T-helper 2 cell (primary cell): ENCODE data around the gene GPLD1.
"Not testable (repeated sequence)": the region's sequence is repeated elsewhere in the genome, so short reads cannot be mapped to it uniquely, and the experiment has no call there.

ENCODE experiments used
- DNase-seq, 5 experiments: peaks; one replicate each; pipeline versions ENCODE4 v3.0.0 to v3.0.0-alpha.2; 2012 to 2022

The GPLD1 gene

GRCh38 chr6:24412294-24412693 is 77.1 kb downstream of the GPLD1 start:
- DNase-seq, result peak in 1 of 5 experiments; percentile 20

GRCh38 chr6:24410622-24411021 is 78.8 kb downstream of the GPLD1 start:
- DNase-seq, result no peak

DNA sequence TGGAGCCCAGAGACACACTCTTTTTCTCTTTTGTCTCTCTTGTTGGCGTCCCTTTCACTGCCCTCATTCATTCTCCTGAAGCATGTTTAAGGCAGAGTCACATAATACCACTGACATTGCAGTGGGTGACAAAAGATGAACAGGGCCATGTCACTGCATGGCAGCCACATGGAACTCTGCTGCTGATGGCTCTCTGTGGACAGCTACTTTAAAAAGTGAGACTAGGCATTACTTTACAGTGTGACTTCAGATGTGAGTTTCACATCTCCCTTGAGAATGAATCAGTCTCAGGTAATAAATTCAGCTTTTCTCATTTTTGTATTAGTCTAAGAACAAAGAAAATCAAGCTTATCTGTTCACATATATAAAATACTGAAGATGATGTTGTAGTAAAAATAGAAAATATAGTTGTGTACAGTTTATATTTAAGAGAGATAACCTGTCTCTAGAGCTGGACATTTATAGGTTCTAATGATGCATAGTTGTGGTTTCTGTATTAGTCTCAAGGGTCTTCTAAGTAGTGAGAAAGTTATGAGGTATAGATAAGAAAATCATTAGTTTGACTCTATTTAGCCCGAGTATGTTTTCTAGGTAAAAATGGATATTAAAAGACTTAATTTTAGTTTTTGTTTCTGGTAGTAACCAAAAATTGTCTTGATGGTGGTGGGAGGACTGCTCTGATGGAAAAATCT is 80.5 kb downstream of the GPLD1 start:
- DNase-seq, result no peak

DNA sequence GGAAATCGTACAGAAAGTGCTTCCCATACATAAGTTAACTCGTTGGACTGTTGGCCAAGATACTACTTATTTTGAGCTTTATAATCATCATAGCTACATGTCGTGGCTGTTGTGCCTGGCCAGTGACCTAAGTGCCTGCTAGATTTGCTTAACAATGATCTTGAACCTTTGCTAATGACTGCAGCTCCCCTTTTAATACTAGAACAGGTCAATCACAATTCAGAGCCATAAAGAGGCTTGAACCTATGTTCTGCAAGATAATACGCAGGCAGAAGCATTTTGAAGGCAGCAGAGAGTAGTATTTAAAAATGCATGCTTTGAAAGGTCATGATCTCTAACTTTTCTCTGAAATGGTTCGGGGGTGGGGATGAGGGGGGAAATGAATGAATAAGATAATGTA is 84.1 kb downstream of the GPLD1 start:
- no peak for DNase-seq

GRCh38 chr6:24403501-24403824 is 85.9 kb downstream of the GPLD1 start:
- DNase-seq, result no peak

- peak; percentile 42 to 75 (median 61) for DNase-seq
These were observed 86.5 kb downstream of the GPLD1 start, which contains the start of gene MRS2 for GRCh38 chr6:24402697-24403500. MRS2 (plus strand) TSS chr6:24402936; CDS start chr6:24403047, 111 bp downstream.

DNA sequence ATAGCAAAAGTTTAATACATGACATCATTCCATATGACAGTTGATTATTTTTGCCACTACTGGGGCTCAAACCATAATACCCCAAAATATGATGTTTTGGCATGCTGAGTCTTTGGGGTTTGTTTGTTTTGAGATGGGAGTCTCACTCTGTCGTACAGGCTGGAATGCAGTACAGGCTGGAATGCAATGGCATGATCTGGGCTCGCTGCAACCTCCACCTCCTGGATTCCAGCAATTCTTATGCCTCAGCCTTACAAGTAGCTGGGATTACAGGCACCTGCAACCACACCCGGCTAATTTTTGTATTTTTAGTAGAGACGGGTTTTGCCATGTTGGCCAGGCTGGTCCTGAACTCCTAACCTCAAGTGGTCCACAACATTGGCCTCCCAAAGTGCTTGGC is 87.9 kb downstream of the GPLD1 start:
- DNase-seq, result no peak

DNA sequence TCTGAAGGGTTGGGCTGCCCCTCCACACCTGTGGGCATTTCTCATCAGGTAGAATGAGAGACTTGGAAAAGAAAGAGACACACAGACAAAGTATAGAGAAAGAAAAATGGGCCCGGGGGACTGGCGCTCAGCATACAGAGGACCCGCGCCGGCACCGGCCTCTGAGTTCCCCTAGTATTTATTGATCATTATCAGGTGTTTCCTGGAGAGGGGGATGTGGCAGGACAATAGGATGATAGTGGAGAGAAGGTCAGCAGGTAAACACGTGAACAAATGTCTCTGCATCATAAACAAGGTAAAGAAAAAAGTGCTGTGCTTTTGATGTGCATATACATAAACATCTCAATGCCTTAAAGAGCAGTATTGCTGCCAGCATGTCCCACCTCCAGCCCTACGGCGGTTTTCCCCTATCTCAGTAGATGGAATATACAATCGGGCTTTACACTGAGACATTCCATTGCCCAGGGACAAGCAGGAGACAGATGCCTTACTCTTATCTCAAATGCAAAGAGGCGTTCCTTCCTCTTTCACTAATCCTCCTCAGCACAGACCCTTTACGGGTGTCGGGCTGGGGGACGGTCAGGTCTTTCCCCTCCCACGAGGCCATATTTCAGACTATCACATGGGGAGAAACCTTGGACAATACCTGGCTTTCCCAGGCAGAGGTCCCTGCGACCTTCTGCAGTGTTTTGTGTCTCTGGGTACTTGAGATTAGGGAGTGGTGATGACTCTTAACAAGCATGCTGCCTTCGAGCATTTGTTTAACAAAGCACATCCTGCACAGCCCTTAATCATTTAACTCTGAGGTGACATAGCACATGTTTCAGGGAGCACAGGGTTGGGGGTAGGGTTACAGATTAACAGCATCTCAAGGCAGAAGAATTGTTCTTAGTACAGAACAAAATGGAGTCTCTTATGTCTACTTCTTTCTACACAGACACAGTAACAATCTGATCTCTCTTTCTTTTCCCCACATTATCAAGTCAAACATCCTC is 89.0 kb downstream of the GPLD1 start:
- not testable (repeated sequence) for DNase-seq

- no peak for DNase-seq
These were observed 91.7 kb downstream of the GPLD1 start for GRCh38 chr6:24397631-24398030.

GRCh38 chr6:24396824-24397223 is 92.6 kb downstream of the GPLD1 start:
- DNase-seq, result no peak

DNA sequence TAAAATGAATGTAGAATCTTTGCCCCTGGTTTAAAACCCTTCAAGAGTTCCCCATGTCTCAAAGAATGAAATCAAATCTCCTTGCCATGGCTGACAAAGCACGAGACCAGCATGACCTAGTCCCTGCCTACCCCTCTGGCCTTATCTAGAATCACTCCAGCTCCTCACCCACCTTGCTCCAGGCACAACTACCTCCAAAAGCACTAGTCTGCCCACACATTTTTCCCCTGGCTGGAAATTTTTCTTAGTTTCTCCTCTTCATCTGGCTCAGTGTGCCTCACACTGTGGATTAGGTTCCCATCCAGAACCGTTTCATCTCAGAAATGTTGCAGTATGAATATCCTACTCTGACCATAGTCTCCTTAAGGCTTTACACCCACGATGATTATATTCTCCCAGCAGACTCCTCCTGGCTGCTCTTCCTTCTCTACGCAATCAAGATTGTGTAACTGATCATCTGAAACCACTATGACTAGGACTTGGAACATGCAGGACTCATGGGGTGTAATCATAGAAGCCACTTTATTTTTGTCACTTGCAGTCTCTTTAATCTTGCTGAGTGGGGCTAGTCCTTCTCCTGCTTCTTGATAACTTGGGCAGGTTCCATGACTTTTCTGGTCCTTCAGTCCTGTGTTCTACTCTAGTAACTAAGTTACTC is 94.5 kb downstream of the GPLD1 start:
- DNase-seq, result no peak

DNA sequence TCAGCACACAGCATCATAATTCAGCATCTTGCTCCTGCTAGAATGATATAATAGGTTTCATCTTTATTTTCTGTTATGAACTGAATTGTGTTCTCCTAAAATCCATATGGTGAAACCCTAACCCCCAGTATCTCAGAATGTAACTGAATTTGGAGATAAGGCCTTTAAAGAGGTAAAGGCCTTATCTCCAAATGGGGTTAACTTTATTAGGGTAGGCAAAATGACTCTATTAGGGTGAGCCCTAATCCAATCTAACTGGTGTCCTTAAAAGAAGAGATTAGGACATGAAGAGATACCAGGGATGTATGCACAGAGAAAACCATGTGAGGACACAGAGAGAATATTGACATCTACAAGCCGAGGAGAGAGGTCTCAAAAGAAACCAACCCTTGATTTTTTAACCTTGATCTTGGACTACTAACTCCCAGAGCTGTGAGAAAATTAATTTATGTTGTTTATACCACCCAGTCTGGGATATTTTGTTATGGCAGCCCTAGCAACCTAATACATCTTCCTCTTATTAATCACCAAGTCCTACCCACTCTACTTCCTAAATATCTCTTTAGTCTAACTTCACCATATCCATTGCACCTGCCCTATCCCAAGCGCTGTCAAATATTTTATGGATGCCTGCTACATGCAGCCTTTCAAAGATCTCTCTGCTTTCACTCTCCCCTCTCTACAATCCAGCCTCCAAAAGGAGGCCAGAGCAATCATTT is 95.2 kb downstream of the GPLD1 start:
- no peak for DNase-seq

DNA sequence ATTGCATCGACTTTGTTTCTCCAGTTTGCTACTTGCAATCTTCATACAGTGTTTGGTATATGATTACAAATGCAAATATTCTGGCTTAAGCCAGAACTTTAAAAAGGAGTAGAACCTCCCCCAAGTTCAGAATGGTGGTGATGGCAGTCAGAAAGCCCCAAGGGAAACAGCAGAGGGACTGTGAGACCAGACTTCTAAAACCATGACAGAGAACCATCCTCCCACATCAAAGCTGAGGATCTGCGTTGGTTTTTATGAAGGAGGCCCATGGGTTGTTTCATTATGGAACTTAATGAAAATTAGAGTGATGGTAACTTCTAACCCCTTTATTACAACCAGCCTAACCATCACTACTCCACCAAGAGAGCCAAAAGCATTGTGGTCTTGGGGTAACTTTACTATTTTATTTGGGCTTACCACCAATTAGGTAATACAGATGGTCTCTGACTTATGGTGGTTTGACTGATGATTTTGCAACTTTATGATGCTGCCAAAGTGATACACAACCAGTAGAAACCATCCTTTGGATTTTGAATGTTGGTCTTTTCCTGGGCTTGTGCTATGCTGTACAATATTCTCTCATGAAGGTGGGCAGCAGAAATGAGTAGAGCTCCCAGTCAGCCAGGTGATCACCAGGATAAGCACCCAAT is 97.5 kb downstream of the GPLD1 start:
- peak in 1 of 5 experiments; percentile 7 for DNase-seq

DNA sequence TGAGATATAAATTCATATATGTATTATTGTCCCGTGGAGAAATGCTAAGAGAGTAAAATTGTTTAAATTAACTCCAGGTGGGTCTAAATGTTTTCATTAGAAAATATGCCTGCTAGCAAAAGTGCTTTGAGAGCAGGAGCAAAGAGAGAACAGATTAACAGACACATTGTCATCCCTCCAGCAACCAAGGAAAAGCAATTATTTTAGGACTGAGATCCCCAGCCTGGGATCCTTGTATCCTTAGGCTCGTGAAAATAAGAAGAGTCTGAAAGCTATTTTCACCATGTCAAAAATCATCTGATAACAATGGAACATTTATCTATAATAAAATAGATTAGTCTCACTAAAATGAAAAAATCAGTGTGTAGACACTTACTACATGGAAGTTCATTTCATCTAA is 98.2 kb downstream of the GPLD1 start:
- DNase-seq, result no peak

DNA sequence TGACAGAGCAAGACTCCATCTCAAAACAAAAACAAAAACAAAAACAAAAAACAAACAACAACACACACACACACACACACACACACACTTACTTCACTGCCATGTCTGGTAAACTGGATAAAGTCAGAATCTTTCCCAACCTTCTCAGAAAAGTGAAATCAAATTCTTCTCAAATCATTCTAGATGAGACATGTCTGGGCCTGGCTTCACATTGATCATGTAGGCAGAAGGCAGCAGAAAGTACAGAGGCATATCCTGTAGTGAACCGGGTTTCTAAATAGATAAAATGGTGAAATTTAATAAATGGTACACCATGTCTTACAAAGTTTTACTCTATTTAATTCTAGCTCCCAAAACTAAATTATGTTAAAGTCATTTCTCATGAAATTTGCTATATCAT is 101.6 kb downstream of the GPLD1 start:
- DNase-seq, result no peak

DNA sequence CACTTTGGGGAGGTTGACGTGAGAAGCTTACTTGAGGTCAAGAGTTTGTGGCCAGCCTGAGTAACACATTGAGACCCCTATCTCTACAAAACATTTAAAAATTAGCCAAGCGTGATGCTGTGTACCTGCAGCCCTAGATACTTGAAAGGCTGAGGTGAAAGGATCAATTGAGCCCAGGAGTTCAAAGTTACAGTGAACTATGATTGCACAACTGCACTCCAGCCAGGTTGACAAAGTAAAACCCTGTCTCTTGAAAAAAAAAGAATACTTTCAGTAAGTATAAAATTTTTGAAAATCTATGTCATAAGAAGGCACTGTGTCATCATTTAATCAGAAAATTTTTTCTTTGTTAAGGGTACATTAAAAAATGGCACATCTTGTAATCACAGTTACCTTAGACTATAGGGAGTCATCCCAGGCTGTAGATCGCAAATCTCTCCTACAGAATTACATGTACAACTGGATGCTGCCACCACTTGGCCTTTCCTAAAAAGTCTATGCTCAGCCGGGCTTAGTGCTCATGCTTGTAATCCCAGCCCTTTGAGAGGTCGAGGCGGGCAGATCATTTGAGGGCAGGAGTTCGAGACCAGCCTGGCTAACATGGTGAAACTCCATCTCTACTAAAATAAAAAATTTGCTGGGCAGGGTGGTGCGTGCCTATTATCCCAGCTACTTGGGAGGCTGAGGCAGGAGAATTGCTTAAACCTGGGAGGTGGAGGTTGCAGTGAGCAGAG is 103.7 kb downstream of the GPLD1 start:
- DNase-seq, result no peak

GRCh38 chr6:24384369-24385130 is 104.8 kb downstream of the GPLD1 start:
- not testable (repeated sequence) for DNase-seq

GRCh38 chr6:24382891-24383494 is 106.4 kb downstream of the GPLD1 start:
- DNase-seq, result not testable (repeated sequence)

DNA sequence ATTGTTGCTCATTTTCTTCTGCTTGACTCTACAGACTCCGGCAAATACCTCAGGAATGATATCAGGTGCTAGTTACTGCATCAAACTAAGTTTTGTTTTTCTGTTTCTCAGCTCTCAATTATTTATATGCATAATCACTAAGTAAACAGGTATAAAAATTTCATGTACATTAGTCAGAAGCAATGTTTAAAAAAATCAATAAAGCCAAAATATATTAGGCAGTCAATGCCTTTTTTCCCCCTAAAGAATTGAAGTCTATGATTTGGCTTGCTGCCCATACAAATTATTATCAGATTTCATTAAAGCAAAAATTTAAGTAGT is 107.2 kb downstream of the GPLD1 start:
- no peak for DNase-seq
